Fibroblast of skin of right biceps (primary cell): ENCODE data around the gene ZDHHC3.
"Not testable (repeated sequence)": the region's sequence is repeated elsewhere in the genome, so short reads cannot be mapped to it uniquely, and the experiment has no call there.

Source experiments
- DNase-seq: peaks from one replicate; pipeline ENCODE4 v3.0.0-alpha.2; 2013

The ZDHHC3 gene

GRCh38 chr3:44995142-44995770 is 19.3 kb upstream of the ZDHHC3 start:
- DNase-seq: peak; percentile 71

GRCh38 chr3:44993471-44994205 is 17.7 kb upstream of the ZDHHC3 start:
- DNase-seq: peak; percentile 71

- peak; percentile 23 for DNase-seq
Measured at GRCh38 chr3:44992555-44993470, 16.8 kb upstream of the ZDHHC3 start.

GRCh38 chr3:44991326-44991725 is 15.4 kb upstream of the ZDHHC3 start:
- DNase-seq: no peak

GRCh38 chr3:44989636-44990373 is 13.8 kb upstream of the ZDHHC3 start:
- no peak for DNase-seq

GRCh38 chr3:44989141-44989540 is 13.2 kb upstream of the ZDHHC3 start:
- DNase-seq: no peak

- no peak for DNase-seq
Measured at GRCh38 chr3:44988073-44988472, 12.1 kb upstream of the ZDHHC3 start.

GRCh38 chr3:44987332-44987731 is 11.4 kb upstream of the ZDHHC3 start:
- no peak for DNase-seq

GRCh38 chr3:44986330-44986729 is 10.4 kb upstream of the ZDHHC3 start:
- DNase-seq: not testable (repeated sequence)

- DNase-seq: no peak
Measured at GRCh38 chr3:44984335-44984734, 8.4 kb upstream of the ZDHHC3 start.

GRCh38 chr3:44983484-44983941 is 7.5 kb upstream of the ZDHHC3 start:
- no peak for DNase-seq

GRCh38 chr3:44982817-44983216 is 6.8 kb upstream of the ZDHHC3 start:
- DNase-seq: no peak

GRCh38 chr3:44981751-44982150 is 5.8 kb upstream of the ZDHHC3 start:
- DNase-seq: no peak

GRCh38 chr3:44981220-44981619 is 5.2 kb upstream of the ZDHHC3 start:
- DNase-seq: peak; percentile 28

- no peak for DNase-seq
Measured at GRCh38 chr3:44974416-44974815, 1.6 kb downstream of the ZDHHC3 start.

GRCh38 chr3:44970926-44971490 is 5.0 kb downstream of the ZDHHC3 start:
- DNase-seq: no peak

GRCh38 chr3:44969828-44970179 is 6.2 kb downstream of the ZDHHC3 start:
- no peak for DNase-seq

GRCh38 chr3:44969154-44969827 is 6.7 kb downstream of the ZDHHC3 start:
- no peak for DNase-seq

GRCh38 chr3:44968447-44968858 is 7.5 kb downstream of the ZDHHC3 start:
- DNase-seq: no peak

- no peak for DNase-seq
Measured at GRCh38 chr3:44966795-44967278, 9.1 kb downstream of the ZDHHC3 start.

- DNase-seq: no peak
Measured at GRCh38 chr3:44965165-44965564, 10.8 kb downstream of the ZDHHC3 start.
